Stomach (tissue), 9 donors: ENCODE measurements around the gene CDC20B. TPM values are rescaled to one million over a fixed set of nuclear protein-coding genes. Genes with fewer than 3 reads are reported as not detected.

ENCODE experiments used
- DNase-seq, 2 donors: peaks; one replicate each; pipeline versions ENCODE4 v3.0.0 to v3.0.0-alpha.2; 2013 to 2019
- H3K27ac ChIP-seq, 5 donors: fragments of 200-600 bp in 4 of 5; sonication (generic) in 4 of 5; one replicate each; pipeline ENCODE4 v1.5.1; 2013 to 2019; ENCODE audit warnings: mild to moderate bottlenecking in 1 of 5, moderate library complexity in 1 of 5
- H3K27me3 ChIP-seq, 3 donors: fragments of 200-600 bp; sonication (generic); one replicate each; pipeline ENCODE4 v1.5.1; 2017 to 2019; ENCODE audit warnings: mixed run types in 1 of 3
- H3K36me3 ChIP-seq, 4 donors: fragments of 200-600 bp; sonication (generic); 1 replicate in 3 of 4; 2 replicates in 1 of 4; pipeline ENCODE4 v1.5.1; 2016 to 2019
- H3K4me1 ChIP-seq, 4 donors: fragments of 200-600 bp; sonication (generic); one replicate each; pipeline ENCODE4 v1.5.1; 2016 to 2019
- H3K4me3 ChIP-seq, 4 donors: fragments of 200-600 bp; sonication (generic) in 3 of 4; one replicate each; pipeline ENCODE4 v1.5.1; 2016 to 2019; ENCODE audit warnings: mild to moderate bottlenecking in 1 of 4
- H3K9me3 ChIP-seq, 4 donors: fragments of 200-600 bp; sonication (generic); one replicate each; pipeline ENCODE4 v1.5.1; 2016 to 2019
- CTCF ChIP-seq, 7 experiments: fragments of 450-650 bp in 4 of 7; fragments of 200-600 bp in 3 of 7; sonication (generic) in 3 of 7; IDR thresholded peaks; one replicate each; pipeline ENCODE4 v1.5.1; 2016 to 2019; ENCODE audit warnings: antibody characterized with exemption in 7 of 7, control low read depth in 2 of 7, mild to moderate bottlenecking in 1 of 7
- EP300 ChIP-seq: sonication (generic); formaldehyde crosslinking; IDR thresholded peaks from one replicate; pipeline ENCODE4 v1.6.1; 2017; ENCODE audit warnings: antibody characterized with exemption
- POLR2A ChIP-seq, 4 donors: fragments of 450-650 bp; IDR thresholded peaks; one replicate each; pipeline ENCODE4 v1.6.1; 2016; ENCODE audit warnings: antibody characterized with exemption in 4 of 4, control low read depth in 2 of 4, mild to moderate bottlenecking in 1 of 4, moderate library complexity in 1 of 4
- POLR2AphosphoS5 ChIP-seq, 3 donors: sonication (generic); formaldehyde crosslinking; IDR thresholded peaks; one replicate each; pipeline ENCODE4 v1.6.1; 2016; ENCODE audit warnings: antibody characterized with exemption in 3 of 3
- WGBS, 5 donors: extraction: QIAGEN DNeasy Blood & Tissue Kit in 3 of 5; methylation state at CpG; one replicate each; pipeline versions ENCODE4 v1.1.5 to v1.1.7; 2013 to 2018; 5-methylcytosine and 5-hydroxymethylcytosine counted together
- intact Hi-C: fragments of 100-400 bp; cut with DNase I; formaldehyde crosslinking; loops from one replicate; pipeline ENCODE4 v1.15.1; 2023; ENCODE audit warnings: low total_unique reads
- polyA plus RNA-seq, 3 donors: library from polyadenylated mRNA; stranded (reverse); fragments of 200-250 nt; gene quantifications; one replicate each; pipeline ENCODE4 v1.2.3, GENCODE V29; 2013
- total RNA-seq, 5 donors: library from RNA; depleted of rRNA; stranded (reverse); fragments of >200 nt; gene quantifications; one replicate each; pipeline versions ENCODE4 v1.1.0 to v1.2.3, GENCODE V29; 2014 to 2016
- donor health status: healthy with polysubstance abuse.
- donor health status: Bipolar disorder and iron deficiency.
- donor health status: healthy.

The CDC20B gene
- total and polyA plus RNA-seq, 8 donors: not detected

GRCh38 chr5:55140908-55141665 is 31.9 kb downstream of the CDC20B start:
- peak in 1 of 2 donors; percentile 32 for DNase-seq
- Histone ChIP-seq H3K4me1 (peaks cover 0 to 1% (median 0%) of the 10 kb centered on the region in 4 donors), H3K36me3 (no peaks in the 10 kb centered on the region), H3K27ac (no peak overlapping the region), H3K4me3 (no peak overlapping the region), H3K9me3 (no peaks in the 10 kb centered on the region), H3K27me3 (peaks cover 0 to 3% (median 0%) of the 10 kb centered on the region in 3 donors)
- WGBS, 5 donors: 64 to 76% (median 74%) methylated on average over 9 of the region's 9 CpGs
- TF ChIP-seq EP300 (no peak), CTCF (IDR thresholded peaks at IDR 0.05) (no peak), POLR2A (IDR thresholded peaks at IDR 0.05) (no peak), POLR2AphosphoS5 (IDR thresholded peaks at IDR 0.05) (no peak)
- intact Hi-C loops: loop anchor here (10.0 kb wide), 1 partner anchor 236 kb away; no protein-coding TSS in a partner anchor

GRCh38 chr5:55136521-55136920 is 36.5 kb downstream of the CDC20B start:
- TF ChIP-seq POLR2AphosphoS5 (IDR thresholded peaks at IDR 0.05): no peak
- TF ChIP-seq CTCF (IDR thresholded peaks at IDR 0.05): no peak
- no peak for TF ChIP-seq EP300
- TF ChIP-seq POLR2A (IDR thresholded peaks at IDR 0.05): no peak
- Histone ChIP-seq H3K27ac (no peak overlapping the region), H3K9me3 (no peaks in the 10 kb centered on the region), H3K4me1 (no peaks in the 10 kb centered on the region), H3K36me3 (no peaks in the 10 kb centered on the region), H3K4me3 (no peak overlapping the region), H3K27me3 (peaks cover 0 to 5% (median 0%) of the 10 kb centered on the region in 3 donors)
- DNase-seq: no peak
- intact Hi-C loops: no loop called here
- WGBS, 5 donors: 69 to 79% (median 74%) methylated on average over 3 of the region's 3 CpGs

- 53 to 69% (median 54%) methylated on average over 5 of the region's 5 CpGs for WGBS, 5 donors
- Histone ChIP-seq H3K36me3 (no peaks in the 10 kb centered on the region), H3K4me3 (no peak overlapping the region), H3K27me3 (peaks cover 0 to 5% (median 0%) of the 10 kb centered on the region in 3 donors), H3K4me1 (no peaks in the 10 kb centered on the region), H3K9me3 (peaks cover 0 to 13% (median 10%) of the 10 kb centered on the region in 4 donors), H3K27ac (no peak overlapping the region)
- TF ChIP-seq EP300: no peak
- TF ChIP-seq CTCF (IDR thresholded peaks at IDR 0.05): no peak
- no peak for TF ChIP-seq POLR2A (IDR thresholded peaks at IDR 0.05)
- no peak for TF ChIP-seq POLR2AphosphoS5 (IDR thresholded peaks at IDR 0.05)
- DNase-seq: no peak
- intact Hi-C loops: no loop called here
These were observed 38.8 kb downstream of the CDC20B start for GRCh38 chr5:55134053-55134722.

- Histone ChIP-seq H3K9me3 (no peaks in the 10 kb centered on the region), H3K36me3 (no peaks in the 10 kb centered on the region), H3K4me3 (no peak overlapping the region), H3K27ac (no peak overlapping the region), H3K27me3 (peaks cover 0 to 5% (median 0%) of the 10 kb centered on the region in 3 donors), H3K4me1 (no peaks in the 10 kb centered on the region)
- no peak for DNase-seq
- intact Hi-C loops: no loop called here
- TF ChIP-seq POLR2A (IDR thresholded peaks at IDR 0.05): no peak
- TF ChIP-seq EP300: no peak
- no peak for TF ChIP-seq CTCF (IDR thresholded peaks at IDR 0.05)
- no peak for TF ChIP-seq POLR2AphosphoS5 (IDR thresholded peaks at IDR 0.05)
- 70 to 74% (median 72%) methylated on average over 3 of the region's 3 CpGs for WGBS, 5 donors
These were observed 49.6 kb downstream of the CDC20B start for GRCh38 chr5:55123365-55123764.
